Astrocyte (in vitro differentiated cells and primary cell): ENCODE data around the gene CHEK1. TPM values are rescaled to one million over a fixed set of nuclear protein-coding genes. Genes with fewer than 3 reads are reported as not detected.
A peak's percentile ranks its signal among the peaks of the same experiment; 100 is the strongest.

Experiments used
- DNase-seq: peaks from one replicate; pipeline ENCODE4 v3.0.0-alpha.2; 2010; ENCODE audit warnings: low read depth
- FAIRE-seq: peaks from 2 replicates; lab custom pipeline; 2011; peaks lifted over from hg19 to GRCh38; lab: Jason Lieb, UNC
- H2AFZ ChIP-seq: 2 replicates; pipeline ENCODE4 v1.6.0; 2012; ENCODE audit warnings: low read depth, low read length, inconsistent platforms
- H3K27ac ChIP-seq: 2 replicates; pipeline ENCODE4 v1.5.1; 2011; ENCODE audit warnings: low read depth, low read length, inconsistent platforms
- H3K27me3 ChIP-seq: 2 replicates; pipeline ENCODE4 v1.6.0; 2011; ENCODE audit warnings: low read length, inconsistent platforms; ENCODE audit not compliant: insufficient read depth
- H3K36me3 ChIP-seq: 2 replicates; pipeline ENCODE4 v1.5.1; 2011; ENCODE audit warnings: low read length, inconsistent platforms; ENCODE audit not compliant: insufficient read depth
- H3K4me1 ChIP-seq: 2 replicates; pipeline ENCODE4 v1.5.1; 2011; ENCODE audit warnings: low read length, inconsistent platforms; ENCODE audit not compliant: insufficient read depth
- H3K4me2 ChIP-seq: 2 replicates; pipeline ENCODE4 v1.6.0; 2012; ENCODE audit warnings: low read length, inconsistent platforms
- H3K4me3 ChIP-seq: 2 replicates; pipeline ENCODE4 v1.5.1; 2011; ENCODE audit warnings: low read depth, mild to moderate bottlenecking, low read length, inconsistent platforms; ENCODE audit not compliant: insufficient read depth
- H3K79me2 ChIP-seq: 2 replicates; pipeline ENCODE4 v1.6.0; 2012; ENCODE audit warnings: mild to moderate bottlenecking, low read length, inconsistent platforms; ENCODE audit not compliant: insufficient read depth
- H3K9ac ChIP-seq: 2 replicates; pipeline ENCODE4 v1.6.0; 2012; ENCODE audit warnings: mild to moderate bottlenecking, low read length, inconsistent platforms
- H3K9me3 ChIP-seq: 2 replicates; pipeline ENCODE4 v1.5.1; 2012; ENCODE audit warnings: low read depth, mild to moderate bottlenecking, low read length, inconsistent platforms; ENCODE audit not compliant: insufficient read depth
- H4K20me1 ChIP-seq: 2 replicates; pipeline ENCODE4 v1.6.0; 2012; ENCODE audit warnings: low read length, inconsistent platforms; ENCODE audit not compliant: insufficient read depth
- H3K27ac Mint-ChIP-seq: one replicate; pipeline ENCODE4 v1.8.0; 2021; ENCODE audit warnings: mild to moderate bottlenecking, mixed read lengths; ENCODE audit not compliant: unreplicated experiment
- H3K27me3 Mint-ChIP-seq: one replicate; pipeline ENCODE4 v1.8.0; 2021; ENCODE audit warnings: low read depth, mixed read lengths; ENCODE audit not compliant: unreplicated experiment
- H3K36me3 Mint-ChIP-seq: one replicate; pipeline ENCODE4 v1.8.0; 2021; ENCODE audit warnings: low read depth, mixed read lengths; ENCODE audit not compliant: unreplicated experiment
- H3K4me1 Mint-ChIP-seq: one replicate; pipeline ENCODE4 v1.8.0; 2021; ENCODE audit warnings: low read depth, mixed read lengths; ENCODE audit not compliant: unreplicated experiment
- H3K4me3 Mint-ChIP-seq: one replicate; pipeline ENCODE4 v1.8.0; 2021; ENCODE audit warnings: mild to moderate bottlenecking, moderate library complexity, mixed read lengths; ENCODE audit not compliant: unreplicated experiment
- H3K9me3 Mint-ChIP-seq: one replicate; pipeline ENCODE4 v1.8.0; 2021; ENCODE audit warnings: mild to moderate bottlenecking, mixed read lengths; ENCODE audit not compliant: unreplicated experiment
- CTCF ChIP-seq: IDR thresholded peaks from 2 replicates; pipeline ENCODE4 v1.5.1; 2011; ENCODE audit warnings: low read depth, mild to moderate bottlenecking, inconsistent platforms, low read length, moderate library complexity; ENCODE audit not compliant: insufficient read depth
- EZH2 ChIP-seq: IDR thresholded peaks from 2 replicates; pipeline ENCODE4 v1.6.1; 2012; ENCODE audit warnings: mild to moderate bottlenecking, low read length, inconsistent platforms; ENCODE audit not compliant: insufficient read depth
- total RNA-seq: library from RNA; stranded (reverse); gene quantifications from 2 replicates; pipeline ENCODE4 v1.2.1, GENCODE V29; 2021

Gene CHEK1
- total RNA-seq, 1 donor from 2014 or later, result 30.3 TPM

GRCh38 chr11:125627236-125627910 is 2.4 kb downstream of the CHEK1 start:
- Mint-ChIP-seq H3K36me3 (no peaks in the 10 kb centered on the region), H3K27me3 (no peaks in the 10 kb centered on the region), H3K27ac (peak overlapping the region; percentile 56), H3K9me3 (no peaks in the 10 kb centered on the region), H3K4me3 (peak overlapping the region; percentile 89), H3K4me1 (peaks cover 7% of the 10 kb centered on the region)
- H3K36me3 ChIP-seq, result peaks cover 9% of the 10 kb centered on the region
- no peak for FAIRE-seq
- H3K4me1 ChIP-seq, result peaks cover 4% of the 10 kb centered on the region
- peak overlapping the region; percentile 88 for H3K4me3 ChIP-seq
- peak overlapping the region; percentile 95 for H3K4me2 ChIP-seq
- H3K79me2 ChIP-seq, result peaks cover 37% of the 10 kb centered on the region
- no peaks in the 10 kb centered on the region for H4K20me1 ChIP-seq
- DNase-seq, result peak; percentile 64
- peak overlapping the region; percentile 93 for H3K27ac ChIP-seq
- TF ChIP-seq EZH2 (no peak), CTCF (no peak)
- H3K9me3 ChIP-seq, result no peaks in the 10 kb centered on the region
- peak overlapping the region; percentile 85 for H3K9ac ChIP-seq
- H3K27me3 ChIP-seq, result no peaks in the 10 kb centered on the region
- no peak overlapping the region for H2AFZ ChIP-seq

GRCh38 chr11:125637840-125638239 is 12.9 kb downstream of the CHEK1 start:
- H3K4me2 ChIP-seq, result no peak overlapping the region
- FAIRE-seq, result no peak
- no peak overlapping the region for H3K27ac ChIP-seq
- no peaks in the 10 kb centered on the region for H3K27me3 Mint-ChIP-seq
- no peak overlapping the region for H3K27ac Mint-ChIP-seq
- no peak overlapping the region for H3K4me3 ChIP-seq
- TF ChIP-seq CTCF, result no peak
- TF ChIP-seq EZH2, result no peak
- DNase-seq, result no peak
- peaks cover 6% of the 10 kb centered on the region for H4K20me1 ChIP-seq
- H3K27me3 ChIP-seq, result no peaks in the 10 kb centered on the region
- H3K4me3 Mint-ChIP-seq, result no peak overlapping the region
- no peaks in the 10 kb centered on the region for H3K4me1 Mint-ChIP-seq
- H3K36me3 Mint-ChIP-seq, result peaks cover 2% of the 10 kb centered on the region
- no peaks in the 10 kb centered on the region for H3K4me1 ChIP-seq
- H3K9me3 ChIP-seq, result no peaks in the 10 kb centered on the region
- no peak overlapping the region for H2AFZ ChIP-seq
- no peaks in the 10 kb centered on the region for H3K9me3 Mint-ChIP-seq
- H3K79me2 ChIP-seq, result peaks cover 3% of the 10 kb centered on the region
- H3K36me3 ChIP-seq, result peaks cover 48% of the 10 kb centered on the region
- H3K9ac ChIP-seq, result no peak overlapping the region

- FAIRE-seq, result no peak
- Histone ChIP-seq H3K36me3 (peaks cover 44% of the 10 kb centered on the region), H4K20me1 (peaks cover 6% of the 10 kb centered on the region), H3K4me1 (no peaks in the 10 kb centered on the region), H3K4me3 (no peak overlapping the region), H3K27me3 (no peaks in the 10 kb centered on the region), H3K9me3 (no peaks in the 10 kb centered on the region), H3K27ac (no peak overlapping the region), H3K9ac (no peak overlapping the region), H2AFZ (no peak overlapping the region), H3K4me2 (no peak overlapping the region), H3K79me2 (peaks cover 3% of the 10 kb centered on the region)
- Mint-ChIP-seq H3K27me3 (no peaks in the 10 kb centered on the region), H3K4me3 (no peak overlapping the region), H3K27ac (no peak overlapping the region), H3K9me3 (no peaks in the 10 kb centered on the region), H3K36me3 (peaks cover 2% of the 10 kb centered on the region), H3K4me1 (no peaks in the 10 kb centered on the region)
- no peak for TF ChIP-seq EZH2
- no peak for TF ChIP-seq CTCF
- DNase-seq, result no peak
Observed at GRCh38 chr11:125638315-125638714, 13.4 kb downstream of the CHEK1 start.
